Chondrocyte (in vitro differentiated cells): ENCODE results near the gene MLH1. TPM values are rescaled to one million over a fixed set of nuclear protein-coding genes. Genes with fewer than 3 reads are reported as not detected.

Experiments
- DNase-seq: peaks from one replicate; pipeline ENCODE4 v3.0.0; 2021; ENCODE audit warnings: mixed read lengths, low spot score
- H3K27ac Mint-ChIP-seq: one replicate; pipeline ENCODE4 v1.8.0; 2021; ENCODE audit warnings: mild to moderate bottlenecking, moderate library complexity, mixed read lengths; ENCODE audit not compliant: unreplicated experiment
- H3K27me3 Mint-ChIP-seq: 2 replicates; pipeline ENCODE4 v1.8.0; 2021; ENCODE audit warnings: low read depth, mixed read lengths
- H3K36me3 Mint-ChIP-seq: 2 replicates; pipeline ENCODE4 v1.8.0; 2021; ENCODE audit warnings: low read depth, mixed read lengths
- H3K4me1 Mint-ChIP-seq: 2 replicates; pipeline ENCODE4 v1.8.0; 2021; ENCODE audit warnings: low read depth, mild to moderate bottlenecking, mixed read lengths
- H3K4me3 Mint-ChIP-seq: one replicate; pipeline ENCODE4 v1.8.0; 2021; ENCODE audit warnings: mild to moderate bottlenecking, moderate library complexity, mixed read lengths; ENCODE audit not compliant: unreplicated experiment
- H3K9me3 Mint-ChIP-seq: 2 replicates; pipeline ENCODE4 v1.8.0; 2021; ENCODE audit warnings: low read depth, mixed read lengths
- total RNA-seq: library from RNA; stranded (reverse); gene quantifications from 3 replicates; pipeline ENCODE4 v1.2.1, GENCODE V29; 2021
- TF ChIP-seq, protein P1 (sequence below): fragments of 200-600 bp; sonication (generic); IDR thresholded peaks from 2 replicates; pipeline ENCODE4 v1.5.0; 2021; ENCODE audit warnings: antibody characterized with exemption, mild to moderate bottlenecking, moderate library complexity

The MLH1 gene
- total RNA-seq, 1 donor from 2014 or later, result 32.6 TPM

DNA sequence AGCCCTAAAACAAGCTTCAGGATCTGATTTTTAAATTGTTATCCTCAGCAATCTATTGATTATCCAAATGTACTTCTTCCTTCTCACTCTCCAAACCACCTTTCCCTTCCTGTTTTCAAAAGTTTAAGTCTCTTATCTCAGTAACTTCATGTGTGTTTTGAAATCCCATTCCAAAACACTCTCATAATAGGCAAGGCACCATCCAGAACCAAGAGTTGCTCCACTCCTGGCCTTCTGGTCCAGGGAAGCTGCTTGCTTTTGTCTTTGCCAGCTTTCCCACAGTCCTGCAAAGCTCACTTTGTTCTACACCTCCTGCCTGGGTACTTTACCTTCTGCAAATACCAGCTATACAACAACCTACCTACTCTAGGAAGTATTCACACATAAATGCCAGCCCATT lies 63.5 kb downstream of the MLH1 start:
- Mint-ChIP-seq H3K27me3 (no peaks in the 10 kb centered on the region), H3K4me1 (peaks cover 43% of the 10 kb centered on the region), H3K27ac (peak overlapping the region; percentile 0), H3K4me3 (no peak overlapping the region), H3K36me3 (peaks cover 30% of the 10 kb centered on the region), H3K9me3 (no peaks in the 10 kb centered on the region)
- no peak for DNase-seq
- TF ChIP-seq, protein P1, sequence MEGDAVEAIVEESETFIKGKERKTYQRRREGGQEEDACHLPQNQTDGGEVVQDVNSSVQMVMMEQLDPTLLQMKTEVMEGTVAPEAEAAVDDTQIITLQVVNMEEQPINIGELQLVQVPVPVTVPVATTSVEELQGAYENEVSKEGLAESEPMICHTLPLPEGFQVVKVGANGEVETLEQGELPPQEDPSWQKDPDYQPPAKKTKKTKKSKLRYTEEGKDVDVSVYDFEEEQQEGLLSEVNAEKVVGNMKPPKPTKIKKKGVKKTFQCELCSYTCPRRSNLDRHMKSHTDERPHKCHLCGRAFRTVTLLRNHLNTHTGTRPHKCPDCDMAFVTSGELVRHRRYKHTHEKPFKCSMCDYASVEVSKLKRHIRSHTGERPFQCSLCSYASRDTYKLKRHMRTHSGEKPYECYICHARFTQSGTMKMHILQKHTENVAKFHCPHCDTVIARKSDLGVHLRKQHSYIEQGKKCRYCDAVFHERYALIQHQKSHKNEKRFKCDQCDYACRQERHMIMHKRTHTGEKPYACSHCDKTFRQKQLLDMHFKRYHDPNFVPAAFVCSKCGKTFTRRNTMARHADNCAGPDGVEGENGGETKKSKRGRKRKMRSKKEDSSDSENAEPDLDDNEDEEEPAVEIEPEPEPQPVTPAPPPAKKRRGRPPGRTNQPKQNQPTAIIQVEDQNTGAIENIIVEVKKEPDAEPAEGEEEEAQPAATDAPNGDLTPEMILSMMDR, result no peak

DNA sequence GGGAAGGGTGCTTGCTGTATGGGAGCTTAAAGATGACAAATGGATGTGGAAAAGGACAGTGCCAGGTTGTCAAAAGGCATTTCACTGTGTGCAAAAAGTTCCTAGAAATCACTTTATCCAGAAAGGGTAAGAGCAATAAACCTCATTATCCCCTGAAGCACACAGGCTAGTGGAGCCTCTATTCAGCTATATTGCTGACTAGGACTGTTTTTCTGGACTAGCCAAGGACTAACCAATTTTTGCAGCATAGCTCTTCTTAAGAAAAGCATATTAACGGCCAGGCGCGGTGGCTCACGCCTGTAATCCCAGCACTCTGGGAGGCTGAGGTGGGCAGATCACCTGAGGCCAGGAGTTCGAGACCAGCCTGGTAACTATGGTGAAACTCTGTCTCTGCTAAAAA lies 64.8 kb downstream of the MLH1 start:
- H3K27me3 Mint-ChIP-seq, result no peaks in the 10 kb centered on the region
- peaks cover 37% of the 10 kb centered on the region for H3K4me1 Mint-ChIP-seq
- no peak overlapping the region for H3K4me3 Mint-ChIP-seq
- no peak for DNase-seq
- TF ChIP-seq, protein P1, result no peak
- peaks cover 33% of the 10 kb centered on the region for H3K36me3 Mint-ChIP-seq
- H3K27ac Mint-ChIP-seq, result no peak overlapping the region
- no peaks in the 10 kb centered on the region for H3K9me3 Mint-ChIP-seq

DNA sequence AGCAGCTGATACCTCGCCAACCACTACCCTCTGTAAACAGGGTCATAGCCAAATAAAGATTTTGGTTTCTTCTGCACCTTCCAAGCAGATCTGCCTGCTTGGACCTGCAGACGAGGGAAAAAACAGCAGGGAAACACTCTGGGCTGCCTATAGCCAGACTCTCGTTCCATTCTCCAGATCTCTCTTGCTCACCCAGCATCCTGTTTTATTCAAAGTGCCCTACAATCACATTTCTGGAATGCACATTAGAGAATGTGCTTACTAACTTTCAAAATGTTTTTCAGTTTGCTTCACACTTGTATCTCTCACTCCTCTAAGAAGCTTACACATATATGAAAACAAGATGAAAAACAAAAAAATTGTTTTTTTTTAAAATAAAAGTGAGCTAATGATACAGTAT lies 71.4 kb downstream of the MLH1 start:
- no peak overlapping the region for H3K27ac Mint-ChIP-seq

DNA sequence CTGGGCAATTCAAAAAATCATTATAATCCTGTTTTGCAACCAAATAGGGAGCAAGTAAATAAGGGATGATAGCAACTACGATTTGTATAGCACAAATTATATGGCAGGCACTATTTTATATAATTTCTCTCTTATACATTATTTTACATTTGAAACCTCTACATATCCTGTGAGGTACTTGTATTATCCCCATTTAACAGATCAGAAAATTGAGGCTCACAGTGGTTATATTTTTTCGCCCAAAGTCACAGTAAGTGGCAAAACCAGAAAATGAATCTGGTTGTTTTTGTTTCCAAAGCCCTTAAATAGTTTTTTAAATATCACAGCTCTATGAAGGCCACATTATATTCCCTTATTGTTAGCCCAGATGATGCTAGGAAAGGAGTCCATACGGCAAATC lies 74.3 kb downstream of the MLH1 start:
- no peak overlapping the region for H3K27ac Mint-ChIP-seq
- H3K27me3 Mint-ChIP-seq, result no peaks in the 10 kb centered on the region
- H3K9me3 Mint-ChIP-seq, result no peaks in the 10 kb centered on the region
- no peak overlapping the region for H3K4me3 Mint-ChIP-seq
- no peak for DNase-seq
- peaks cover 32% of the 10 kb centered on the region for H3K36me3 Mint-ChIP-seq
- peaks cover 25% of the 10 kb centered on the region for H3K4me1 Mint-ChIP-seq
- TF ChIP-seq, protein P1, result no peak

More for the DNA sequence above, 71.4 kb downstream of the MLH1 start:
- no peaks in the 10 kb centered on the region for H3K9me3 Mint-ChIP-seq
- TF ChIP-seq, protein P1, result no peak
- peaks cover 14% of the 10 kb centered on the region for H3K4me1 Mint-ChIP-seq
- no peaks in the 10 kb centered on the region for H3K27me3 Mint-ChIP-seq
- DNase-seq, result no peak
- no peak overlapping the region for H3K4me3 Mint-ChIP-seq
- peaks cover 41% of the 10 kb centered on the region for H3K36me3 Mint-ChIP-seq

DNA sequence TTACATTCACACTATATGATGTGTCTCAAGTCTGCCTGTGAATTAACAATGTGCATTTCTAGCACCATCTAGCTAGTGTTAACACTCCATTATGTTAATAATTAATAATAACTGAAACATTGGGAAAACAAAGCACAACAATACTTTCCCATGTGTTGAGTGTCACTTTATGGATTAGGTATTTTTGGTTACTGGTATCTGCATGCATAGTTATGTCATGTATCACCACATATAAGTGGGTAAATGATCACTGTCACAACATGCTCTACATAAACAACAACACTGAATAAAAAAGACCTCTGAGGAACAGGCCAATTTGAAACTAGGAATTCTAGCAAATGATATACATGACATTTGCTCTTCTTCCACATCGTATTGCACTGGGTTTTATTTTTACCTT lies 74.7 kb downstream of the MLH1 start:
- H3K27ac Mint-ChIP-seq, result no peak overlapping the region
- H3K27me3 Mint-ChIP-seq, result no peaks in the 10 kb centered on the region
- H3K4me3 Mint-ChIP-seq, result no peak overlapping the region
- peaks cover 30% of the 10 kb centered on the region for H3K4me1 Mint-ChIP-seq
- TF ChIP-seq, protein P1, result no peak
- DNase-seq, result no peak
- peaks cover 28% of the 10 kb centered on the region for H3K36me3 Mint-ChIP-seq
- H3K9me3 Mint-ChIP-seq, result no peaks in the 10 kb centered on the region
